Endothelial cell of coronary artery (primary cell): ENCODE results near the gene LRRC61. TPM values are rescaled to one million over a fixed set of nuclear protein-coding genes. Genes with fewer than 3 reads are reported as not detected.

Experiments
- total RNA-seq: library from RNA; depleted of rRNA; stranded (reverse); fragments of >200 nt; gene quantifications from 2 replicates; pipeline ENCODE4 v1.2.3, GENCODE V29; 2014

Gene LRRC61
- total RNA-seq, result 0.19 TPM in 1 of 2 replicates, not detected in the other

GRCh38 chr7:150322833-150323681 is at the start of gene LRRC61, which contains the start of gene ACTR3C:
LRRC61 (plus strand) TSS chr7:150323355; CDS start chr7:150336862, 13,507 bp downstream.
ACTR3C (minus strand) TSS chr7:150323545; CDS start chr7:150295296, 28,249 bp downstream.

DNA sequence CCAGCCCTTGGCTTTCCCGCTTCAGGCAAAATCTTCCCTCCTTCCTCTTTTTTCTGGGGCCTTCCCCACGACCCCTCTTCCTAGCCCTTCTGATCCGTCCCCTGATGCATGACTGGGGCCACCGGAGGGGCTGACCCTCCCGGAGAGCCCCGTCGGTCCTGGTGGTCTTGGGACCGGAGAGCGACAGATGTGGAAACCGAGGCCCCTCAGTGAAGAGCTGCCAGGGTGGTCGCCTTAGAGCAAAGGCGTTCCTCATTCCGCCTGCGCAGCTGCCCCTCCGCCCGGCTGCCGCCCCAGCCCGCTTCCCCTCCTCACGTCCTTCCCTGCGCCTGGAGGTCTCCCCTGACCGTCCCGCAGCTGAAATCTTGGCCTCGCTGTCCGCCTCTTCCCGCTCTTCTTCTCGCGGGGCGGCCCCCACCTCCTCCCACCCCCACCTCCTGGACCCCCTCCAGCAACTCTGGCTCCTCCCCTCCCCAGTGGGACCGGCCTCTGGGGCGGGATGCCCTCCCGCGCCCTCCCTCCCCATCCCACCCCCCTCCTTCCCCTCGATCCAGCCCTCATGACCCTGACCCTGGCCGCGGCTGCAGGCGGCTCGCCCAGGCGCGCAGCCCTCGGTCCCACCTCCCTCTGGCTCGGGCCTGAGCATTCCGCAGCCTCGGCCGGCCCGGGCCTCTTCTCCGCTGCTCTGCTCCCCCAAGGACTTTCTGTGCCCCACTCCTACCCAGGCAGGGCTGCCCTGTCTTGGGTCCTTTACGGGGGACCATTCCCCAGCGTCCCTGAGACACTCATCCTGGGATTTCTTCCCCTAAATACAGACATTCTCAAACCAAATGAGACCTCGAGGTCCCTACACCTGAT is 18.3 kb downstream of the LRRC61 start, which contains the start of gene RARRES2:
TSS of gene RARRES2 (minus strand) at position 367 of the 858 bp plus-strand sequence. CDS start 1,020 bp downstream, outside the sequence.

GRCh38 chr7:150368096-150368883 is 45.1 kb downstream of the LRRC61 start, which contains the start of gene REPIN1:
REPIN1 (plus strand) TSS chr7:150368822; CDS start chr7:150369712, 890 bp downstream.

DNA sequence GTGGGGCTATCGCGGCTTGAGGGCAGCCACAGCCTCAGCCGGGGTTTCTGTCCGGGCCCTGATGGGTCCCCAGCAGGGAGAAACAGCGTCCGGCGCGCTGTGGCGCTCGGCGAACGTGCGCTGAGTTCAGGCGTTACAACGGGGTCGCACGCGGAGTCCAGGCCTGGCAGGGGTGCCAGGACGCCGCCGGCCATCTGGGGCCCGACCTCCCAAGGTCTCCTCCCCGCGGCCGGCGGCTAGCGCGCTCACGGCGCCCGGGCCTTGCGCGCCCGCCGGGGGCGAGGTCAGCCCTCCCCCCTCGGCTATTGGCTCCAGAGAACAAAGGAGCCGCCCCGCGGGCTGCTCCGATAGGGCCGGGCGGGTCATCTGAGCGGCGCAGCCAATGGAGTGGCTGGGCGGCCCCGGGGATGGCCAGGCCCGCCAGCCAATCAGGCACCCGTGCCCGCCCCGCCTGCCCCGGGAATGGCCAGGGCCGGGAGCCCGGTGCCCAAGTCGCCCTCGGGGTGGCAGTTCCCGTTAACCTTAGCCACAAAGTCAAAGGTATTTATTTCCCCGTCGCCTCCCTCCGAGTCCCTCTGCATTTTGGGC is 55.8 kb downstream of the LRRC61 start, which contains the start of gene ZNF775:
TSS of gene ZNF775 (plus strand) at position 478 of the 588 bp plus-strand sequence. CDS start 9,141 bp downstream, outside the sequence.

Other genes starting within 250 kb of the LRRC61 start
- gene ACTR3C, start 190 bp downstream of the LRRC61 start, total RNA-seq, result 0.19 TPM in 1 of 2 replicates, not detected in the other
- gene RARRES2, start 18.3 kb downstream of the LRRC61 start, total RNA-seq, result 0.09 TPM in 1 of 2 replicates, not detected in the other
- 46.1 and 51.0 TPM in 2 replicates for gene REPIN1, start 45.5 kb downstream of the LRRC61 start, total RNA-seq
- 7.3 and 8.5 TPM in 2 replicates for gene ZNF775, start 56.0 kb downstream of the LRRC61 start, total RNA-seq
- gene GIMAP8, start 127.3 kb downstream of the LRRC61 start, total RNA-seq, result 38.5 and 60.6 TPM in 2 replicates
- 16.2 and 41.9 TPM in 2 replicates for gene GIMAP7, start 191.5 kb downstream of the LRRC61 start, total RNA-seq
- gene GIMAP4, start 244.0 kb downstream of the LRRC61 start, total RNA-seq, result 135 and 204 TPM in 2 replicates